ENCODE measurements around the gene EIF4A3. TPM values are rescaled to one million over a fixed set of nuclear protein-coding genes. Genes with fewer than 3 reads are reported as not detected.

EIF4A3 gene
- total RNA-seq, 1 donor from 2014 or later = 78.9 TPM

DNA sequence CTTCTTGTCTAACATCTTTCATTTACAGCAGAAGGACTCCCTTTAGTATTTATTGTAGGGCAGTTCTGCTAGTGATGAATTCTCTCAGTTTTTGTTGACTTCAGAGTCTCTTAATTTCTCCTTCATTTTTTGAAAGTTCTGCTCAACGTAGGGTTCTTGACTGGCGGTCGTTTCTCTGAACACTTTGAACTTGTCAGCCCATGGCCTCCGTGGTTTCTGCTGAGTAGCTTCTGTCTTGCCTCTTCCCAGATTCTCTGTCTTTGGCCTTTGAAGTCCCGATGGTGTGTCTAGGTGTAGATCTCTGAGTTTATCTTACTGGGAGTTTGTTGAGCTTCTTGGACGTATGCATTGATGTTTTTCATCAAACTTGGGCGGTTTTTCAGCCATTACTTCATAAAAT lies 32.2 kb downstream of the EIF4A3 start:
- H3K36me3 ChIP-seq = peaks cover 5 to 11% of the 10 kb centered on the region in 2 donors

GRCh38 chr17:80113033-80113484 lies 33.9 kb downstream of the EIF4A3 start:
- Histone ChIP-seq H3K4me1 (no peaks in the 10 kb centered on the region), H3K36me3 (peaks cover 5 to 7% of the 10 kb centered on the region in 2 donors), H3K4me3 (no peak overlapping the region), H3K27me3 (no peaks in the 10 kb centered on the region), H3K9me3 (no peaks in the 10 kb centered on the region), H3K27ac (no peak overlapping the region)
- no peak for DNase-seq (ENCODE audit: low spot score in 2 of 2)
- intact Hi-C loops (cut with DNase I) = no loop called here
- TF ChIP-seq, protein P1, sequence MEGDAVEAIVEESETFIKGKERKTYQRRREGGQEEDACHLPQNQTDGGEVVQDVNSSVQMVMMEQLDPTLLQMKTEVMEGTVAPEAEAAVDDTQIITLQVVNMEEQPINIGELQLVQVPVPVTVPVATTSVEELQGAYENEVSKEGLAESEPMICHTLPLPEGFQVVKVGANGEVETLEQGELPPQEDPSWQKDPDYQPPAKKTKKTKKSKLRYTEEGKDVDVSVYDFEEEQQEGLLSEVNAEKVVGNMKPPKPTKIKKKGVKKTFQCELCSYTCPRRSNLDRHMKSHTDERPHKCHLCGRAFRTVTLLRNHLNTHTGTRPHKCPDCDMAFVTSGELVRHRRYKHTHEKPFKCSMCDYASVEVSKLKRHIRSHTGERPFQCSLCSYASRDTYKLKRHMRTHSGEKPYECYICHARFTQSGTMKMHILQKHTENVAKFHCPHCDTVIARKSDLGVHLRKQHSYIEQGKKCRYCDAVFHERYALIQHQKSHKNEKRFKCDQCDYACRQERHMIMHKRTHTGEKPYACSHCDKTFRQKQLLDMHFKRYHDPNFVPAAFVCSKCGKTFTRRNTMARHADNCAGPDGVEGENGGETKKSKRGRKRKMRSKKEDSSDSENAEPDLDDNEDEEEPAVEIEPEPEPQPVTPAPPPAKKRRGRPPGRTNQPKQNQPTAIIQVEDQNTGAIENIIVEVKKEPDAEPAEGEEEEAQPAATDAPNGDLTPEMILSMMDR (IDR thresholded peaks at IDR 0.05) = no peak

More for the DNA sequence above, 32.2 kb downstream of the EIF4A3 start:
- Histone ChIP-seq H3K4me1 (no peaks in the 10 kb centered on the region), H3K9me3 (no peaks in the 10 kb centered on the region), H3K4me3 (no peak overlapping the region), H3K27me3 (no peaks in the 10 kb centered on the region), H3K27ac (no peak overlapping the region)
- DNase-seq (ENCODE audit: low spot score in 2 of 2) = no peak
- TF ChIP-seq, protein P1 (IDR thresholded peaks at IDR 0.05) = no peak
- intact Hi-C loops (cut with DNase I) = no loop called here

DNA sequence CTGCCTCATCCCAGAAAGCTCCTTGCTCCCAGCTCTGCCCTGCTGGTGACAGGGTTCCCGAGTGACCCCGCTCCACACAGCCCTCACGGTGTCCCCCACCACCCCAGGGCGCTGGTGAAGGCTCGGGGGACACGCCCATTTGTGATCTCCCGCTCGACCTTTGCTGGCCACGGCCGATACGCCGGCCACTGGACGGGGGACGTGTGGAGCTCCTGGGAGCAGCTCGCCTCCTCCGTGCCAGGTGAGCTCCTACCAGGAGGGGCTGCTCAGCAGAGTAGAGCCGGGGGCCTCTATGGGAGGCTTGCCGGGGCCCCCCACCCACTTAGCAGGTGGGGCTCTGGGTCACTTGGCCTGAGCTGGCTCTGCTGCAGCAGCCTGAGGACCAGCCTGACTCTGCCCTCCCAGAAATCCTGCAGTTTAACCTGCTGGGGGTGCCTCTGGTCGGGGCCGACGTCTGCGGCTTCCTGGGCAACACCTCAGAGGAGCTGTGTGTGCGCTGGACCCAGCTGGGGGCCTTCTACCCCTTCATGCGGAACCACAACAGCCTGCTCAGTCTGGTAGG lies 34.4 kb downstream of the EIF4A3 start:
- intact Hi-C loops (cut with DNase I) = no loop called here
- no peaks in the 10 kb centered on the region for H3K27me3 ChIP-seq
- TF ChIP-seq, protein P1 (IDR thresholded peaks at IDR 0.05) = no peak
- no peaks in the 10 kb centered on the region for H3K9me3 ChIP-seq
- no peak for DNase-seq (ENCODE audit: low spot score in 2 of 2)
- H3K36me3 ChIP-seq = peaks cover 5 to 8% of the 10 kb centered on the region in 2 donors
- no peak overlapping the region for H3K4me3 ChIP-seq
- H3K4me1 ChIP-seq = no peaks in the 10 kb centered on the region
- no peak overlapping the region for H3K27ac ChIP-seq

DNA sequence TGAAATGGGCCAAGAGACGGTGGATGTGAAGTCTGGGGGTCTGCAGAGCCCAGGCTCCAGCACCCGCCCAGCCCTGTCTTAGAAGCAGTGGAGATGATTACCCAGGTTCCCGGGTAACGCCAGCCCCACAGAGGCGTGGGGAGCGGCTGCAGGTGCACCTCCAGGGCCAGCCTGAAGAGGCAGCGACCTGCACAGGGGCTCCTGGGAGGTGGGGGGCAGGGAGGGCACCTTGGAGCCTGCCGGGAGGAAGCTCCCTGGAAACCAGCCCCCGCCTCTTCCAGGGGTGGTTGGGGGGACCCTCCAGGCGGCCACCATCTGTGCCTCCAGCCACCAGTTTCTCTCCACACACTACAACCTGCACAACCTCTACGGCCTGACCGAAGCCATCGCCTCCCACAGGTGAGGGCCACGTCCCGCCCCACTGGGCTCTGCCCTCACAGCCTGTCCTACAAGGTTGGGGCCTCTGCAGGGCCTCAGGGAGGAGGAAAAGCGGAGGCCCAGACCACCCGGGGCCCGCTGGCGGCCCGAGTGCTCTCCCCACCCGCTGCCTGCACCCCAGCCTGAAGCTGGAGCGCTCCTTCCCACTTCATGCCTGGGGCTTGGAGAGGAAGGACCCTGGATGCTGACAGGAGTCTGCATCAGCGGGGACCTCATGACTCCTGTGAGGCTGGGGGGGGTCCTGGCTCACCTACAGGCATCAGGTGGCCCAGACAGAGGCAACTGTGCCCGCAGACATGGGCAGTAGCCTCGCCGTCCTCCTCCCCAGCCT lies 35.0 kb downstream of the EIF4A3 start:
- DNase-seq (ENCODE audit: low spot score in 2 of 2) = no peak
- TF ChIP-seq, protein P1 (IDR thresholded peaks at IDR 0.05) = no peak

GRCh38 chr17:80110927-80111701 lies 35.8 kb downstream of the EIF4A3 start:
- Histone ChIP-seq H3K4me1 (no peaks in the 10 kb centered on the region), H3K36me3 (peaks cover 5 to 8% of the 10 kb centered on the region in 2 donors), H3K9me3 (no peaks in the 10 kb centered on the region), H3K27me3 (no peaks in the 10 kb centered on the region), H3K27ac (no peak overlapping the region), H3K4me3 (no peak overlapping the region)
- TF ChIP-seq, protein P1 (IDR thresholded peaks at IDR 0.05) = no peak
- peak in 1 of 2 donors; percentile 39 for DNase-seq (ENCODE audit: low spot score in 2 of 2)
- intact Hi-C loops (cut with DNase I) = no loop called here

More for the DNA sequence above, 35.0 kb downstream of the EIF4A3 start:
- Histone ChIP-seq H3K4me3 (no peak overlapping the region), H3K36me3 (peaks cover 5 to 8% of the 10 kb centered on the region in 2 donors), H3K9me3 (no peaks in the 10 kb centered on the region), H3K4me1 (no peaks in the 10 kb centered on the region), H3K27me3 (no peaks in the 10 kb centered on the region), H3K27ac (no peak overlapping the region)
- intact Hi-C loops (cut with DNase I) = no loop called here
